ENCODE results near the gene DAZ3.
"Not testable (repeated sequence)": the region's sequence is repeated elsewhere in the genome, so short reads cannot be mapped to it uniquely, and the experiment has no call there.

The DAZ3 gene

GRCh38 chrY:24821836-24822235 is 8.6 kb upstream of the DAZ3 start:
- H3K14ac ChIP-seq (ENCODE audit: low read length); DNase-seq (ENCODE audit: low spot score); H2BK12ac ChIP-seq (ENCODE audit: low read length); H3K4me3 ChIP-seq (ENCODE audit: low read length in 2 of 2); H2AK5ac ChIP-seq (ENCODE audit: low read depth, low read length); H3K79me1 ChIP-seq (ENCODE audit: low read depth, low read length); H3K18ac ChIP-seq (ENCODE audit: low read length); H3K9ac ChIP-seq (ENCODE audit: low read depth, low read length, poor library complexity); H2BK15ac ChIP-seq (ENCODE audit: low read length); H3K4me2 ChIP-seq (ENCODE audit: insufficient read depth, low read length, poor library complexity, severe bottlenecking); H4K8ac ChIP-seq (ENCODE audit: low read depth, low read length); H2AFZ ChIP-seq (ENCODE audit: low read length); H3K4ac ChIP-seq (ENCODE audit: low read length); H3K23ac ChIP-seq (ENCODE audit: low read depth, low read length, poor library complexity); H3K4me1 ChIP-seq (ENCODE audit: control insufficient read depth in 2 of 2, insufficient read depth in 1 of 2, low read depth in 1 of 2, low read length in 2 of 2); H3K27ac ChIP-seq (replicated peaks; ENCODE audit: low read length); H4K91ac ChIP-seq (ENCODE audit: low read depth, low read length, poor library complexity); H2BK5ac ChIP-seq (ENCODE audit: low read length); H3K27me3 ChIP-seq (ENCODE audit: control insufficient read depth in 3 of 3, insufficient read depth in 3 of 3, low read depth in 1 of 3, low read length in 3 of 3); H3K9me3 ChIP-seq (replicated peaks in 1 of 2; ENCODE audit: control insufficient read depth in 2 of 2, insufficient read depth in 1 of 2, low read depth in 1 of 2, low read length in 2 of 2); H3K36me3 ChIP-seq (replicated peaks in 1 of 2; ENCODE audit: control insufficient read depth in 2 of 2, insufficient read depth in 2 of 2, low read length in 2 of 2); H2BK120ac ChIP-seq (ENCODE audit: low read depth, low read length): not testable (repeated sequence)
- WGBS, 2 donors (ENCODE audit: extremely low coverage in 2 of 2, insufficient read length in 2 of 2, insufficient replicate concordance in 1 of 2), result no CpG with 5 or more reads among the region's 3 CpGs

Data from neuronal stem cell (in vitro differentiated cells).